Panc1 (cell line): ENCODE data around the gene UBQLN2.

ENCODE experiments used
- CTCF ChIP-seq: fragments of 450-650 bp; IDR thresholded peaks from 2 replicates; pipeline ENCODE4 v1.5.1; 2017; ENCODE audit warnings: mild to moderate bottlenecking
- POLR2AphosphoS5 ChIP-seq: IDR thresholded peaks from 2 replicates; pipeline ENCODE4 v1.6.1; 2012; ENCODE audit warnings: mild to moderate bottlenecking, low read depth, low read length, moderate library complexity
- SIN3A ChIP-seq: IDR thresholded peaks from 2 replicates; pipeline ENCODE4 v1.6.1; 2012; ENCODE audit warnings: low read depth, mild to moderate bottlenecking, low read length, moderate library complexity, borderline replicate concordance; ENCODE audit not compliant: insufficient read depth
- TCF7L2 ChIP-seq: IDR thresholded peaks from 2 replicates; pipeline ENCODE4 v1.6.1; 2011; ENCODE audit warnings: mild to moderate bottlenecking, low read depth, low read length, inconsistent platforms
- TF ChIP-seq, protein P1 (sequence below), 2 experiments: IDR thresholded peaks; 2 replicates each; pipeline ENCODE4 v1.6.1; 2011 to 2012; ENCODE audit warnings: low read depth in 2 of 2, control low read depth in 1 of 2, low read length in 1 of 2, mild to moderate bottlenecking in 1 of 2, moderate library complexity in 1 of 2; ENCODE audit not compliant: insufficient read depth in 1 of 2

- no peak for TF ChIP-seq POLR2AphosphoS5
- TF ChIP-seq CTCF, result no peak
- TF ChIP-seq, protein P1, sequence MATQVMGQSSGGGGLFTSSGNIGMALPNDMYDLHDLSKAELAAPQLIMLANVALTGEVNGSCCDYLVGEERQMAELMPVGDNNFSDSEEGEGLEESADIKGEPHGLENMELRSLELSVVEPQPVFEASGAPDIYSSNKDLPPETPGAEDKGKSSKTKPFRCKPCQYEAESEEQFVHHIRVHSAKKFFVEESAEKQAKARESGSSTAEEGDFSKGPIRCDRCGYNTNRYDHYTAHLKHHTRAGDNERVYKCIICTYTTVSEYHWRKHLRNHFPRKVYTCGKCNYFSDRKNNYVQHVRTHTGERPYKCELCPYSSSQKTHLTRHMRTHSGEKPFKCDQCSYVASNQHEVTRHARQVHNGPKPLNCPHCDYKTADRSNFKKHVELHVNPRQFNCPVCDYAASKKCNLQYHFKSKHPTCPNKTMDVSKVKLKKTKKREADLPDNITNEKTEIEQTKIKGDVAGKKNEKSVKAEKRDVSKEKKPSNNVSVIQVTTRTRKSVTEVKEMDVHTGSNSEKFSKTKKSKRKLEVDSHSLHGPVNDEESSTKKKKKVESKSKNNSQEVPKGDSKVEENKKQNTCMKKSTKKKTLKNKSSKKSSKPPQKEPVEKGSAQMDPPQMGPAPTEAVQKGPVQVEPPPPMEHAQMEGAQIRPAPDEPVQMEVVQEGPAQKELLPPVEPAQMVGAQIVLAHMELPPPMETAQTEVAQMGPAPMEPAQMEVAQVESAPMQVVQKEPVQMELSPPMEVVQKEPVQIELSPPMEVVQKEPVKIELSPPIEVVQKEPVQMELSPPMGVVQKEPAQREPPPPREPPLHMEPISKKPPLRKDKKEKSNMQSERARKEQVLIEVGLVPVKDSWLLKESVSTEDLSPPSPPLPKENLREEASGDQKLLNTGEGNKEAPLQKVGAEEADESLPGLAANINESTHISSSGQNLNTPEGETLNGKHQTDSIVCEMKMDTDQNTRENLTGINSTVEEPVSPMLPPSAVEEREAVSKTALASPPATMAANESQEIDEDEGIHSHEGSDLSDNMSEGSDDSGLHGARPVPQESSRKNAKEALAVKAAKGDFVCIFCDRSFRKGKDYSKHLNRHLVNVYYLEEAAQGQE (IDR thresholded peaks at IDR 0.05; ENCODE audit: insufficient read depth in 1 of 2, low read depth in 2 of 2, low read length in 1 of 2), result no peak
- no peak for TF ChIP-seq TCF7L2
- no peak for TF ChIP-seq SIN3A
These were observed 6.1 kb downstream of the UBQLN2 start for GRCh38 chrX:56569378-56570057.
